ENCODE data around the gene MLNR.

MLNR gene

DNA sequence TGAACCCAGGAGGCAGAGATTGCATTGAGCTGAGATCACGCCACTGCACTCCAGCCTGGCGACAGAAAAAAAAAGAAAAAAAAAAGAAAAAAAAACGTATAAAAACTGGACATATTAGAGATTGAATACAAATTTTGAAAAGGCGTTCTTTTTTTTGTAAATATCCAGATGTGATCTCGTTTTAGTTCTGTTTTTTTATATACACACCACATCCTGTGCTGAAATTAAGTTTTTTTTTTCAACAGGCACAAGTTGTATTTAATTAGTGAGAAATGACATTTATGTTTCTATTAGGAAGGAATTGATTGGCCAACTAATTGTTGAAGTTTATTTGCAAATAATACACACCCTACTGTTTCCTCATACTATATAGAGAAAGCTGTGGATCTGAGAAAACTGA, 31.2 kb downstream of the MLNR start:
- no peak overlapping the region for H3K27ac ChIP-seq
- DNase-seq (ENCODE audit: low spot score) = no peak
- ChIA-PET CTCF (interaction anchor here (1.4 kb wide), 1 partner anchor 30 kb away, joined by 5 read pairs; no protein-coding TSS in a partner anchor), POLR2A (ENCODE audit: low non-redundant PET) (no interaction called here)
- TF ChIP-seq, protein P1, sequence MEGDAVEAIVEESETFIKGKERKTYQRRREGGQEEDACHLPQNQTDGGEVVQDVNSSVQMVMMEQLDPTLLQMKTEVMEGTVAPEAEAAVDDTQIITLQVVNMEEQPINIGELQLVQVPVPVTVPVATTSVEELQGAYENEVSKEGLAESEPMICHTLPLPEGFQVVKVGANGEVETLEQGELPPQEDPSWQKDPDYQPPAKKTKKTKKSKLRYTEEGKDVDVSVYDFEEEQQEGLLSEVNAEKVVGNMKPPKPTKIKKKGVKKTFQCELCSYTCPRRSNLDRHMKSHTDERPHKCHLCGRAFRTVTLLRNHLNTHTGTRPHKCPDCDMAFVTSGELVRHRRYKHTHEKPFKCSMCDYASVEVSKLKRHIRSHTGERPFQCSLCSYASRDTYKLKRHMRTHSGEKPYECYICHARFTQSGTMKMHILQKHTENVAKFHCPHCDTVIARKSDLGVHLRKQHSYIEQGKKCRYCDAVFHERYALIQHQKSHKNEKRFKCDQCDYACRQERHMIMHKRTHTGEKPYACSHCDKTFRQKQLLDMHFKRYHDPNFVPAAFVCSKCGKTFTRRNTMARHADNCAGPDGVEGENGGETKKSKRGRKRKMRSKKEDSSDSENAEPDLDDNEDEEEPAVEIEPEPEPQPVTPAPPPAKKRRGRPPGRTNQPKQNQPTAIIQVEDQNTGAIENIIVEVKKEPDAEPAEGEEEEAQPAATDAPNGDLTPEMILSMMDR (conservative IDR thresholded peaks at IDR 0.05; ENCODE audit: low read depth) = no peak

DNA sequence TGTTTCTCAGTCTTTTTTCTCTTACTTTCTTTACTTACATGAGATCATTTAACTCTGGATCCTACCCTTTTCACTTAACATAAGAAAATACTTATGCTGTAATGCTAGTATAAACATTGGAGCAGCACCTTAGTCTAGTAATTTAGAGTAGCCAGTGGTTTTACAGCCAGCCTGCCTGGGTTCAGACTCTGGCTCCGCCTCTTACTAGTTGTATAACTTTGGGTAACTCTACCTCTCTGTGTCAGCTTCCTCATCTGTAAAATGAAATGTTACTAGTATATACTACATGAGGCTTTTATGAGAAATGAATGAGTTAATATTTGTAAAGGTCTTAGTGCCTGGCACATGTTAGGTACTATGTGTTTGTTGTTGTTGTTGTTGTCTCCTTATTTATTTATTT, 33.2 kb downstream of the MLNR start:
- TF ChIP-seq, protein P1 (conservative IDR thresholded peaks at IDR 0.05; ENCODE audit: low read depth) = no peak
- no peak for DNase-seq (ENCODE audit: low spot score)
- no peak overlapping the region for H3K27ac ChIP-seq
- CTCF ChIA-PET = no interaction called here
- POLR2A ChIA-PET (ENCODE audit: low non-redundant PET) = no interaction called here

DNA sequence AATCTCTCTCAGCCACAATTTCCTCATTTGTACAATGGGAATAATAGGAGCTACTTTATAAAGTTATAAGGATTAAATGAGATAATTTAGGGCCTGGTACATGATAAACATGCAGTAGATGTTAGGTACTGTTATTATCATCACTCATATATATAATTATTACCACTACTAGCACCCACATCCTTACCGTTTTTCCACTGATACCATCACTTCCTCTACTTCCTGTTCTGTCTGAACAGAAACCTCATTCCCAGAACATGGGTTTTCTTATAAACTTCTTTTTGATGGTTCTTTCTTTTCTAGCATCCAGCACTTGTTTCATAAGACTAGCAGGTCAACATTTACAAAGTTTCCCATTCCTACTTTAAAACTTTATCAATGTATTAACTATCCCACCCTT, 33.9 kb downstream of the MLNR start:
- POLR2A ChIA-PET (ENCODE audit: low non-redundant PET) = no interaction called here
- H3K27ac ChIP-seq = no peak overlapping the region
- no peak for DNase-seq (ENCODE audit: low spot score)
- TF ChIP-seq, protein P1 (conservative IDR thresholded peaks at IDR 0.05; ENCODE audit: low read depth) = no peak
- CTCF ChIA-PET = no interaction called here

DNA sequence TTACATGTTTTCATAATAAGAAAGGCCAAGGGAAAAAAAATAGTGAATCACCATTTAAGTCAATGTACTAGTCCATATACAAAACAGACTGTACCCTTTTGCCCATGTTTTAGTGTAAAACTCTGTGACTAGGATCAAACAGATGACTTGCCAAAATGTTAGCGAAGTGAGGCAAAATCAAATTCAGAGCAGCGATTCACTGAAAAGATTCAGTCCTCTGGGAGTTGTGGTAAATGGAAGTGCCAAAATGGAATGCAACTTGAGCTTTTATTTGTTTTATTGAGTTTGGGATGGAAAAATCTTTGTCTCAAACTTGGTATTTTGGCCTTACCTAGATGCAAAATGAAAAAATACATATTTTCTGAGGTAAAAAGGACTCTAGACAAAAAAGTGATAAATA, 36.7 kb downstream of the MLNR start:
- no peak for DNase-seq (ENCODE audit: low spot score)
- TF ChIP-seq, protein P1 (conservative IDR thresholded peaks at IDR 0.05; ENCODE audit: low read depth) = no peak
- CTCF ChIA-PET = no interaction called here
- POLR2A ChIA-PET (ENCODE audit: low non-redundant PET) = no interaction called here
- H3K27ac ChIP-seq = no peak overlapping the region

DNA sequence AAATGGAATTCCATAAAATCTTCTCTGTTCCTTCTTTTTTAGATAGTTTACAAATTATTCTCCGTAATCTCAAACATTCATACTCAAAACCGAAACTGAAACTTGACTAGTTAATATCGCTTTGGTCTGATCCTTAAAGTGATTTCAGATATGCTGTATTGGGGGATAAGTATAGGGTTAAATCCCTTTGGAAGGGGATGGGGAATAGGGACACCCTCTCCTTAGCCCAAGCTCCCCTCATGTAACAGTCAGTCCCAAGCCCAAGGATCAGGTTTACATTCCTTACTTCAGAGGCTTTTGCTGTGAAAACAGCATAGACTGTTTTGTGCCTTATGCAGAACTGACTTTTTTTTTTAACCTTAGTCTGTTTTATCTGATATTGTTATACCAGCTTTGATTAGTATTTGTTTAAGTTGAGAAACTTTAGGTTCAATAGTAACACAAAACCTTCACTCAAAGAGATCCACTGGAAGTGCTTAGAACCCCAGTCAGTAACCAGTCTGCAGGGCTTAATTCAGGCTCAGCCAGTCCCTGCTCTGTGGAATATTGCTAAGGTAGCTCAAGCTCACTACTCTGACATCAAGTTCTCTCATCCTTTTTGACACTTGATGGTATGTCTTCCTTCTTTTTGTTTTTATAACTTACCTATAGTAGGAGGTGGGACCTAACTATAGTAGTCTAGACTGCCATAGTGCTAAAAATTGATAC, 38.1 kb downstream of the MLNR start:
- H3K27ac ChIP-seq = no peak overlapping the region
- POLR2A ChIA-PET (ENCODE audit: low non-redundant PET) = no interaction called here
- no peak for DNase-seq (ENCODE audit: low spot score)
- CTCF ChIA-PET = no interaction called here
- TF ChIP-seq, protein P1 (conservative IDR thresholded peaks at IDR 0.05; ENCODE audit: low read depth) = no peak

DNA sequence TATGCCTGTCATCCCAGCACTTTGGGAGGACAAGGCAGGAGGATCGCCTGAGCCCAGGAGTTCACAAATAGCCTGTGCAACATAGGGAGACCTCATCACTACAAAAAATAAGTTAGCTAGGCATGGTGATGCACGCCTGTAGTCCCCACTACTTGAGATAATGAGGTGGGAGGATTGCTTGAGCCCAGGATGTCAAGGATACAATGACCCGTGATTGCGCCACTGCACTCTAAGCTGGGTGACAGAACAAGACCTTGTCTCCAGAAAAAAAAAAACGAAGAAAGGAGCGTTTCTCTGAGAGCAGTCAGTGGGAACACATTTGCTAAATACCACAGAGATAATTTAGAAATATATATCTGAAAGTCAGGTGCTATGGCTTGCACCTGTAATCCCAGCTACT, 39.4 kb downstream of the MLNR start:
- H3K27ac ChIP-seq = no peak overlapping the region
- CTCF ChIA-PET = no interaction called here
- no peak for DNase-seq (ENCODE audit: low spot score)
- POLR2A ChIA-PET (ENCODE audit: low non-redundant PET) = no interaction called here
- TF ChIP-seq, protein P1 (conservative IDR thresholded peaks at IDR 0.05; ENCODE audit: low read depth) = no peak

Data from RWPE1 (cell line).